GM15510 (cell line): ENCODE measurements around the gene PPP1R9A.

Experiments
- POLR2A ChIP-seq: IDR thresholded peaks from 3 replicates; pipeline ENCODE4 v1.6.1; 2011; ENCODE audit warnings: borderline replicate concordance; ENCODE audit not compliant: insufficient read length; ENCODE audit errors: extremely low read depth

The PPP1R9A gene

GRCh38 chr7:95253986-95254385 lies 346.6 kb downstream of the PPP1R9A start:
- no peak for TF ChIP-seq POLR2A

GRCh38 chr7:95255691-95256090 lies 348.3 kb downstream of the PPP1R9A start:
- no peak for TF ChIP-seq POLR2A

GRCh38 chr7:95261895-95262415 lies 354.6 kb downstream of the PPP1R9A start:
- no peak for TF ChIP-seq POLR2A

GRCh38 chr7:95262875-95263274 lies 355.5 kb downstream of the PPP1R9A start:
- TF ChIP-seq POLR2A = no peak

GRCh38 chr7:95263785-95264362 lies 356.5 kb downstream of the PPP1R9A start:
- TF ChIP-seq POLR2A = no peak

- TF ChIP-seq POLR2A = no peak
These were observed 357.0 kb downstream of the PPP1R9A start for GRCh38 chr7:95264363-95264891.

- TF ChIP-seq POLR2A = no peak
These were observed 358.2 kb downstream of the PPP1R9A start for GRCh38 chr7:95265634-95266033.

- TF ChIP-seq POLR2A = no peak
These were observed 360.4 kb downstream of the PPP1R9A start for GRCh38 chr7:95267754-95268153.

GRCh38 chr7:95269640-95270039 lies 362.2 kb downstream of the PPP1R9A start:
- TF ChIP-seq POLR2A = no peak

- no peak for TF ChIP-seq POLR2A
These were observed 368.7 kb downstream of the PPP1R9A start for GRCh38 chr7:95276114-95276513.

- no peak for TF ChIP-seq POLR2A
These were observed 372.0 kb downstream of the PPP1R9A start for GRCh38 chr7:95279417-95279816.

- no peak for TF ChIP-seq POLR2A
These were observed 378.7 kb downstream of the PPP1R9A start for GRCh38 chr7:95286096-95286495.

GRCh38 chr7:95290166-95290830 lies 382.9 kb downstream of the PPP1R9A start:
- TF ChIP-seq POLR2A = no peak

GRCh38 chr7:95295397-95295796 lies 388.0 kb downstream of the PPP1R9A start:
- no peak for TF ChIP-seq POLR2A

GRCh38 chr7:95296456-95296855 lies 389.1 kb downstream of the PPP1R9A start:
- TF ChIP-seq POLR2A = no peak

GRCh38 chr7:95297041-95297440 lies 389.6 kb downstream of the PPP1R9A start:
- TF ChIP-seq POLR2A = no peak
